Lower leg skin (tissue), 3 donors: ENCODE data around the gene WNK4.

ENCODE experiments used
- POLR2A ChIP-seq, 2 donors: fragments of 450-650 bp; IDR thresholded peaks; one replicate each; pipeline ENCODE4 v1.6.1; 2016 to 2017; ENCODE audit warnings: antibody characterized with exemption in 2 of 2, mild to moderate bottlenecking in 1 of 2, moderate library complexity in 1 of 2
- TF ChIP-seq, protein P1 (sequence below), 3 donors: fragments of 450-650 bp; IDR thresholded peaks; one replicate each; pipeline ENCODE4 v1.5.1; 2016; ENCODE audit warnings: antibody characterized with exemption in 3 of 3, mild to moderate bottlenecking in 3 of 3, moderate library complexity in 2 of 3

DNA sequence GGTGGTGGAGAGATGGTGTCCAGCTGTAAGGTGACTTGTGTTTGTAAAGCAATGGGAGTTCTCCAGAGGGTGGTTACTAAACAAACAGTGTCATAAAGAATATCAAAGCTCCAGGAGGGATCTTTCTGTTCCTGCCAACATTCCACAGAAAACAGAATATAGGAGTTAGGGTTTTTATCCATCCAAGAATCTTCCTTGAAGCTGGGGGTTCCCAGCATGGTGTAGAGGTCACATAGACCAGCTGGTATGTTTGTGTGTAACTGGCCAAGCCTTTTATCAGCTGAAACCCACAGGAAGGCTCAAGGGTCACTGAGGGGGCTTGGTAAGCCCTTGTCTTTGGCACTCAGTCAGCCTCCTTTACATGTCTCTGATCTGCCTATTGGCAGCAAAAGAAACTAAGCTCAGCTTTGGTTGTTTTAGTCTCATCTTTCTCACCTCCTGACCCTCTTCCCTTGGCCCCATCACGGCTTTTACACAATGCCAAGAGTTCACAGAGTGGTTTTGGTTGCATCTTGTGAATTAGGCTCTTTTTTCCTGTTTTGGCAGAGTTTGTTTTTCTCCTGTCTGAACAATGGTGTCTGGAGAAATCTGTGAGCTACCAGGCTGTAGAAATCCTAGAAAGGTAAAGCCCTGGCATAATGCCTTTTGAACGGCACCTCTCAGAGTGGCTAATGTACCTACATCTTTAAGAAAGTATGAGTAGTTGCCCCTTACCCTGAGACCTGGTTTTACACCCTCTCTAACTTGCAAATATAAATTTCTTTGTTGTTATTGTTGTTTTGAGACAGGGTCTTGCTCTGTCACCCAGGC is 22.9 kb downstream of the WNK4 start:
- TF ChIP-seq, protein P1, sequence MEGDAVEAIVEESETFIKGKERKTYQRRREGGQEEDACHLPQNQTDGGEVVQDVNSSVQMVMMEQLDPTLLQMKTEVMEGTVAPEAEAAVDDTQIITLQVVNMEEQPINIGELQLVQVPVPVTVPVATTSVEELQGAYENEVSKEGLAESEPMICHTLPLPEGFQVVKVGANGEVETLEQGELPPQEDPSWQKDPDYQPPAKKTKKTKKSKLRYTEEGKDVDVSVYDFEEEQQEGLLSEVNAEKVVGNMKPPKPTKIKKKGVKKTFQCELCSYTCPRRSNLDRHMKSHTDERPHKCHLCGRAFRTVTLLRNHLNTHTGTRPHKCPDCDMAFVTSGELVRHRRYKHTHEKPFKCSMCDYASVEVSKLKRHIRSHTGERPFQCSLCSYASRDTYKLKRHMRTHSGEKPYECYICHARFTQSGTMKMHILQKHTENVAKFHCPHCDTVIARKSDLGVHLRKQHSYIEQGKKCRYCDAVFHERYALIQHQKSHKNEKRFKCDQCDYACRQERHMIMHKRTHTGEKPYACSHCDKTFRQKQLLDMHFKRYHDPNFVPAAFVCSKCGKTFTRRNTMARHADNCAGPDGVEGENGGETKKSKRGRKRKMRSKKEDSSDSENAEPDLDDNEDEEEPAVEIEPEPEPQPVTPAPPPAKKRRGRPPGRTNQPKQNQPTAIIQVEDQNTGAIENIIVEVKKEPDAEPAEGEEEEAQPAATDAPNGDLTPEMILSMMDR (IDR thresholded peaks at IDR 0.05), result no peak
- TF ChIP-seq POLR2A (IDR thresholded peaks at IDR 0.05), result no peak
